ENCODE results near the gene PPARGC1A.

- TF ChIP-seq CTCF (IDR thresholded peaks at IDR 0.05) (no peak), POLR2A (IDR thresholded peaks at IDR 0.05; ENCODE audit: low read depth) (no peak)
Measured at GRCh38 chr4:23835774-23836478, 53.9 kb downstream of the PPARGC1A start.
